NOMO-1 treated with DMSO at 0.1 percent for 48 hours (cell line): ENCODE data around the gene FXYD1.

Source experiments
- DNase-seq: peaks from one replicate; lab custom pipeline; 2025; ENCODE audit not compliant: unreplicated experiment; lab: John Stamatoyannopoulos, UW

Gene FXYD1

DNA sequence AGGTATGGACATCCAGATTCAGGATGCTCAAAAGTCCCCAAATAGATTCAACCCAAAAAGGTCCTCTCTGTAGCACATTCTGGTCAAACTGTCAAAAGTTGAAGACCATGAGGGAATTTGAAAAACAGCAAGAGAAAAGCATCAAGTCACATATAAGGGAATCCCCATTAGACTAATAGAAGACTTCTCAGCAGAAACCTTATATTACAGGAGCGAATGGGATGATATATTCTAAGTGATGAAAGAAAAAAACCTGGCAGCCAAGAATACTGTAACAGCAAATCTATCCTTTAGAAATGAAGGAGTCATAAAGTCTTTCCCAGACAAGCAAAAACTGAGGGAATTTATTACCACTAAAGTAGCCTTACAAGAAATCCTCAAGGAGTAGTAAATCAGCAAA lies 45.6 kb downstream of the FXYD1 start:
- DNase-seq: no peak

DNA sequence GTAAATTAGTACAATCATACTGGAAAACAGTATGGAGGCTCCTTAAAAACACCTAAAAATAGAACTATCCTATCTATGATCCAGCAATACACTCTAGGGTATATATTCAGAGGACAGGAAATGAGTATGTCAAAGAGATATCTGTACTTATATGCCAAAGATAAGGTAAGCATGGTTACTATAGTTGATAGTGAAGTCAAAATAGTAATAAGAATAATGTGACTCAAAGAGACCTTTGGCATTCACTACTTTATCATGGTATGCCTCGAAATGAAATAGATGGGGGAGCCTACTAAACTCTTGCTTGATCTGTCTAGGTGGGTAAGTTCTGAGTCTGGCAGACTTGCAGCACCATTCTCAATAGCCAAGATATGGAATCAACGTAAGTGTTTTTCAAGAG lies 46.3 kb downstream of the FXYD1 start:
- DNase-seq: no peak
